SW 1271 (cell line): ENCODE results near the gene RITA1.

ENCODE experiments used
- DNase-seq, 2 experiments: peaks; one replicate each; lab custom pipeline; 2025; lab: John Stamatoyannopoulos, UW

Gene RITA1

DNA sequence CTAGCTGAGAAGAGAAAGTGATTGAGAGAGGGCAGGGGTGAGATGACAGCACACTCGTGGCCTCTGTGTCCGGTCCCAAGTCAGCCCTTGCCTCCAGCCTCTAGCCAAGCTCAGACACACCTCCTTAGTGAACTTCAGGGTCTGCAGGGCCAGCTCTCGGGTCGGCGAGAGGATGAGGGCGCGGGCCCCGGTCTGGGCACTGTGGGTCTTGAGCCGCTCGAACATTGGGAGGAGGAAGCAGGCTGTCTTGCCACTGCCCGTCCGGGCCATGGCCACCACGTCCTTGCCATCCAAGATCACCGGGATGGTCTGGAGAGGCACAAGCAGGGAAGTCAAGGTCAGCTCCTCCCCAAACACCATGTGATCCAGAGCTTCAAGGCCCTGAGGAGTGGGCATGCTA is 6.5 kb upstream of the RITA1 start:
- no peak for DNase-seq

DNA sequence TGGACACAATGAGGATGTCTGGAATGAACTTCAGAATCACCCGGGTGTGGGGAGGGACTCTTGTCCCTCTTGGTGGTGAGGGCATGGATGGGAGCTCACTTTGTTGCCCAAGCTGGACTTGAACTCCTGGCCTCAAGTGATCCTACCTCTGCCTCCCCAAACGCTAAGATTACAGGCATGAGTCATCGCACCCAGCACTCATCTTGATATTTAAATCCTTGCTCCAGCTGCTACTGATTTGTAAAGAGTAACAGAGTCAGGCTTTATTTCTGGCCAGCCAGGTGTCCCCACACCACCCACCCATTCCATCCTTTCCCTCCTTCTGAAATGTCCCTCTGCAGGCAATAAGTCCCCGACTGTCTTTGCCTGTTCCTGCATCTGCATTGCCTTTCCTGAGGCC is 5.2 kb upstream of the RITA1 start:
- no peak for DNase-seq

DNA sequence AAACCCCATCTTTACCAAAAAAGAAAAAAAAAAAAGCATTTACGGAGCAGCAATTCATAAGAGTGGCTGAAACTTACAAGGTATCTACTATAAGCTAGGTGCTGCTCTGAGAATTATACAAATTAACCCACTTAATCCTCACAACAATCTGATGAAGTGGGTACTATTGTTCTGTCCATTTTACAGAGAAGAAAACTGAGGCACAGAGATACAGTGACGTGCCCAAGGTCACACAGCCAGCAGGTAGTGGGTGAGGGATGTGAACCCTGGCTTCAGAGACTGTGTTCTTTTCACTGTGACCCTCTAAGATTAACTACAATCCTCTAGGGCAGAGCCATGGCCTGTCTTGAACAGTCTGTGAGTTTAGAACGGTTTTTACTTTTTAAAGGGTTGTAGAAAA is 3.5 kb upstream of the RITA1 start:
- DNase-seq = no peak

DNA sequence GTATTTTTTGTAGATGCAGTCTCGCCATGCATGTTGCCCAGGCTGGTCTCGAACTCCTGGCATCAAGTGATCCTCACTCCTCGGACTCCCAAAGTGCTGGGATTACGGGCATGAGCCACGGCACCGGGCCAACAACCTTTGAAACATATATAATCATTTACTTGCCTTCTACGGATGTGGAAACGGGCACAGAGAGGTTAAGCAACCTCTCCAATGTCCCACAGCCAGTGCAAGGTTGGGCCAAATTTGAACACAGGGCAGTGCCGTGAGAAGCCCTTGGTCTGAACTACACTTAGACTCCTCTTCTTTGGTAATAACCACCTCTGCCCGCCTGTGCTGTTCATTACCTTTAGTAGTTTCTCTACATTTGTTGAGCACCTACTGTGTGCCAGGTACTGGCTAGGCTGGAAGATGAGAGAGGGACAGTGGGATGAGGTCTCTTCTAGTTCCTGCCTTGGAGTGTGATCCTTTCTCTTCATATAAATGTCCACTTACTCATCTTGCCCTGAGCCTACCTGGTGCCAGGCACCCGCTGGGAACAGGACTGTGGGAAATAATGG is 2.4 kb upstream of the RITA1 start:
- DNase-seq = no peak

DNA sequence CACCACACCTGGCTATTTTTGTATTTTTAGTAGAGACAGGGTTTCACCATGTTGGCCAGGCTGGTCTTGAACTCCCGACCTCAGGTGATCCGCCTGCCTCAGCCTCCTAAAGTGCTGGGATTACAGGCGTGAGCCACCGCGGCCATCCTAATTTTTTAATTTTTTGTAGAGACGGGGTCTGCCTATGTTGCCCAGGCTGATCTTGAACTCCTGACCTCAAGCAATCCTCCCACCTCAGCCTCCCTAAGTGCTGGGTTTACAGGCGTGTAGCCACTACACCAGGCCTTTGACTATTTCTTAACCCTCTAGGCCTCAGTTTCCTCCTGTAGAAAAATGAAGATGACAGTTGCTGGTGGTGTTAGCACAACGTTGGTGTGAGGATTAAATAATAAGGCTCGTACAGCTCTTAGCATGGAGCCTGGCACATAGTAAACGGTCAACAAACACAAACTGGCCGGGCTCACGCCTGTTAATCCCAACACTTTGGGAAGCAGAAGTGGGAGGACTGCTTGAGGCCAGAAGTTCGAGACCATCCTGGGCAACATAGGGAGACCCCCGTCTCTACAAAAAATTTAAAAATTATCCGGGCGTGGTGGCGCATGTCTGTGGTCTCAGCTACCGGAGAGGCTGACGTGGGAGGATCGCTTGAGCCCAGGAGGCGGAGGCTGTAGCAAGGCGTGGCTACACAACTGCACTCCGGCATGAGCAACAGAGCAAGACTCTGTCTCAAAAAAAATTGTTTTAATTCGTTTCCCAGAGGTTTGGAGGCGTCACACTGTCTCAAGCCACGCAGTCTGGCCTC is 1.2 kb upstream of the RITA1 start:
- peak in 1 of 2 experiments; percentile 91 for DNase-seq

DNA sequence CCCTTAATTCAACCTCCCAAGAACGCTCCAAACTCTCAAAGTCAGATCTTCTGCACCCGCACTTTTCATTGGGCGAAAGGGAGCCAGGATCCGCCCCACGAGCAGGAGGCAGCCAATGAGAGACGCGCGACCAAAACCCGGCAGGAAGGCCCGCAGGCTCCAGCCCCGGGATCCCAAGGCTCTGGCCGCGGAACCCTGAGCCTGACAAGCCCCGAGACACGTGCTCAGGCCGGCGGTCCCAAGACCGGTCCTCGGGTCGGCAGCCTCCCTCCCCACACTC is 681 bp upstream of the RITA1 start:
- DNase-seq = peak; percentile 81 to 91

DNA sequence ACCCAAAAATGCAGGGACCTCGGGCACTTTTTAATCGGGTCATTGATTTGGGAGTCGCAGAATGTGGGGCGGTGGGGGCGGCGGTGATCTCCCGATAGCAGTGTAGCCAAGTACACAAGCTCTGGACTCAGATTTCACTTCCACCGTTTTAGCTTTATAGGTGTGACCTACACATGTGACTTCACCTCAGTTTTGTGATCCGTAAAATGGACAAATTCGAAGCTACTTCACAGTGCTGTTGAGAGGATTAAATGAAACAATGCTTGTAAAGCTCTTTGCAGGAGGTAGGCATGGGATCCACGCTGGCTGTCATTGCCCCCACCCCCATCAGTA is 478 bp downstream of the RITA1 start:
- peak in 1 of 2 experiments; percentile 37 for DNase-seq

DNA sequence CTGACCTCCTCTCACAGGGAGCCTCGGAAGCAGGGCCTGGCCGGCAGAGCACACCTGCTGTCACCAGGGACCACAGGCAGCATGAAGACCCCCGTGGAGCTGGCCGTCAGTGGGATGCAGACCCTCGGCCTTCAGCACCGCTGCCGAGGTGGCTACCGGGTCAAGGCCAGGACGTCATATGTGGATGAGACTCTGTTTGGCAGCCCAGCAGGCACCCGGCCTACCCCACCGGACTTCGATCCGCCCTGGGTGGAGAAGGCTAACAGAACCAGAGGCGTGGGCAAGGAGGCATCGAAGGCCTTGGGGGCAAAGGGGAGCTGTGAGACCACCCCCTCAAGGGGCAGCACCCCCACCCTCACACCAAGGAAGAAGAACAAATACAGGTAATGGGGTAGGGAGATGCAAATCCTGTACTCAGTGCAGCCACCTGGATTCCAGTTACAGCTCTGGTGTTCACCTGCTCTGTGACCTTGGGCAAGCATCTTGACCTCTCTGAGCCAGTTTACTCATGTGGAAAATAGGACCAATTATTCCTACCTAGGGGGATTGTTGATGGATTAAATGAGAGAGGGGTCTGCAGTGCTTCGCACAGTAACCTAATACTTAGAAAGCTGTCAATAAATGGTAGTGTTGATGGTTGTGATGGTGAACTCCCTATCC is 1.3 kb downstream of the RITA1 start:
- no peak for DNase-seq

DNA sequence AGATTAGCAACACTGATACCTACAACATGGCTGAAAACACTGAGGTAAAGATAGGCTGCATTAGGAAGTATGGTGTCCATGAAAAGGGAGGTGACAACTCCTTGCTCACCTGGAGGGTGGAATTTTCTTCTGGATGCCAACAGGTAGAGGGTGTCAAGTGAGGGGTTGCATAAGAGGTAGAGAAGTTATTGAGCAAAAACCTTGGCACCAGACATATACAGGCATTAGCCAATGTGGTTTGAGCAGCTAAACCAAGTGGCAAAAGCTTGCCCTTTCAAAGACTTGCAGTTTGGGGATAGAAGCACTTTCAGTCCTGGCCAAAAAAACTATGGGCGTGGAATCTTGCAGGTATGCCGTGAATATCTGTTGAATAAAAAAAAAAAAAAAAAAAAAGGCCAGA is 3.8 kb downstream of the RITA1 start:
- DNase-seq = no peak

DNA sequence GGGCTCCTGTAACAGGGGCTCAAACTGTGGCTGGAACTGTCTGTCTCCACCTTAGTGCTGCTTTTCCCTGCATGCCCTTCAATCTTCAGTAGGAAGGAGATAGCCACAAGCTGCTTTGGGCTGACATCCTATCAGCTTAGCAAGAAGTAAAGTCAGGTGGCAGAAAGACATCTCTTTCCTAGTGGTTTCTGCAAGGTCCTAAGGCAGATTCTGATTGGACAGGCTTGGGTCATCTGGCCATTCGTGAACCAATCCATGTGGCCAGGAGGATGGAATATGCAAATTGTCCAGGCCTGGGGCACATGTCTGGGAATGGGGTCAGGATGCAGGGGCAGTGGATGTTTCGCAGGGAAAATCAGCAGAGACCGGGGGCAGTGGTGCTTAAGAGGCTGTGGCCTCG is 5.2 kb downstream of the RITA1 start:
- peak in 1 of 2 experiments; percentile 53 for DNase-seq

DNA sequence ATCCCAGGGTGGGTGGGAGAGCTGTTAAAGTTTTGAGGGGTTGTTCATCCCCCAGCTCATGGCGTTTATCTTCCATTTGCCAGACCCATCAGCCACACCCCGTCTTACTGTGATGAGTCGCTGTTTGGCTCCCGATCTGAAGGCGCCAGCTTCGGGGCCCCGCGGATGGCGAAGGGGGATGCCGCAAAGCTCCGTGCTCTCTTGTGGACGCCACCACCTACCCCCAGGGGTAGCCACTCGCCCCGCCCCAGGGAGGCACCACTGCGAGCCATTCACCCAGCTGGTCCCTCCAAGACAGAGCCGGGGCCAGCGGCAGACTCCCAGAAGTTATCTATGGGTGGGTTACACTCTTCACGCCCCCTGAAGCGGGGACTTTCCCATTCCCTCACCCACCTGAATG is 5.7 kb downstream of the RITA1 start:
- no peak for DNase-seq

DNA sequence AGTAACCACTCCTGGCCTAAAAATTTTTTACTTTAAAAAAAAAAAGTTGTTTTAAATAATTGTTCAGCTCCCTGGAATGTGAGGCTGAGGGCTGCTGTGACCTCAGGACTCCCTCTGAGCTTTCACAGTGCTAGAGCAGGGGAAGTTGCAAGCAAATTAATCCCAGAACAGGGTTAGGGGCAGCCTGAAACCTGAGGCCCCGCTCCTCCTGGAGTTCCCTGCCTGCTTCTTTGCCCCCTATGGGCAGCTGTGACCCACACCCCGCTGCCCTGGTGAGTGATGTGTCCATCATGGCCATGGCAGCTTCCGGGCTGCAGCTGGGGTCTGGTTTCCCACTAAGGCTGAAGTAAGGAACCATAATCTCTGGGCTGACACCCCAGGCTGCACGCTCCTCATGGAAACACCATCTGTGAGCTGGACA is 9.5 kb downstream of the RITA1 start:
- no peak for DNase-seq

DNA sequence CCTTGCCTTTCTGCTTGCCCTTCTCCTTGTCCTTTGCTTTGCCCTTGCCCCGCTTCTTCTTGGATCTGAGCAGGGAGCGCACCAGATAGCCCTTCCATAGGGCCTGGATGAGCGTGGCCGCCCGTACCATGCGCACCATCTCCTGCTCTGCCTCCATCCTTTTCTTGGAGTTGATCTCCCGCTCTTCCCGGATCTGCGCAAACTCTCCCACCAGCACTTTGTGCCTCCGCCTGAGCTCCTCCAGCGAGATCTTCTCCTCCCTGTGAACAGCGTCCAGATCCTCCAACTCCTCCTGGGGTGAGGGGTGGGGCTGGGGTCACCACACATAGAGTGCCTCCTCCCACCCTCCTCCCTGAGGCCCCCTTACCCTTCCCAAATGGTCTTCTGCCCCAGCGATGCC is 10.1 kb downstream of the RITA1 start:
- no peak for DNase-seq

DNA sequence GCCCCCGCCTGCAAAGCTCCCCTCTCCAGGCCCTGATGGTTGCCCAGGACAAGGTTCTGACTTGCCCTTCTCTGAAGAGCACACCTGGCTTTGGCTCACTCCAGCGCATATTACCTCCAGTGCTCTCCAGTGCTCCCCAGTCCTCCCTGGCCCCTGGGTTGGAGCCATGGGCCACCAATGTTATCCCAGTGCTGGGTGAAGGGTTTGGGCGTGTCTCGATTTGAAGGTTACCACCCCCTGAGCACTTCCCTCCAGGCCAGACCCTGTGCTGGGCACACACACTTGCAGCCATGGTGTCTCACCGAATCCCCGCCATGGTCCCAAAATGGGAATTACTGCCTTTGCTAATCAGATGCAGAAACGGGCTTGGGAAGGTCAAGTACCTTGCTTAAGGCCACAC is 11.1 kb downstream of the RITA1 start:
- no peak for DNase-seq

DNA sequence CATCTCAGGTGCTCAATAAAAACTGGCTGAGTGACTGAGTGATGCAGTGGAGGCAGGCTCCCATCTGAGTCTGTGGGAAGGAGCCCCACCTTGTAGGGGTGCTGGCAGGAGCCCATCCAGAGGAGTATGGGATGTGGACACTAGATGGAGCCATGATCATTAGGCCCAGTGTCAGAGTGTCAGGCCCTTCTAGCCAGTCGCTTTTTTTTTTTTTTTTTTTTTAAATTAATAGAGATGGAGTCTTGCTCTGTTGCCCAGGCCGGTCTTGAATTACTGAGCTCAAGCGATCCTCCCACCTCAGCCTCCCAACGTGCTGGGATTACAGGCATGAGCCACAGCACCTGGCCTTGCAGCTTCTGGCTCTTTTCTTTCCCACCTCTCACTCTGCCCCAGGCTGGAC is 11.5 kb downstream of the RITA1 start:
- peak; percentile 32 to 76 for DNase-seq

DNA sequence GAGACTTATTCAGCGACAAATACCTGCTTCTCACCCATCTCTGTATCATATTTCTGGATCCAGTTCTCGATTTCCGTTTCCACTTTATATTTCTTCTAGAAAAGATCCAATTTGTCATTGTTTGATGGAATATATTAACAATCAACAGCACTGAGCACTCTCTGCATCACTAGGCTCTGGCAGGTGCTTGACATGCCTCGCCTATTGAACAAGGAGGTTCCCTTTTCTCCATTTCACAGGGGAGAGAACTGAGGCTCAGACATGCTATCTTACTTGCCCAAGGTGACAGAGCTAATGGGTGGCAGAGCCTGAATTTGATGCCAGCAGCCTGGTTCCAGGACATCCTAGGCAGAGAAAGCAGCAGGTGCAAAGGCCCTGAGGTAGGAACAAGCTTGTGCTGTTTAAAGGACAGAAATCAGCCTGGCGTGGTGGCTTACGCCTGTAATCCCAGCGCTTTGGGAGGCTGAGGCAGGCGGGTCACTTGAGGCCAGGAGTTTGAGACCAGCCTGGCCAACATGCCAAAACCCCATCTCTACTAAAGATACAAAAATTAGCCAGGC is 12.1 kb downstream of the RITA1 start:
- DNase-seq = no peak

DNA sequence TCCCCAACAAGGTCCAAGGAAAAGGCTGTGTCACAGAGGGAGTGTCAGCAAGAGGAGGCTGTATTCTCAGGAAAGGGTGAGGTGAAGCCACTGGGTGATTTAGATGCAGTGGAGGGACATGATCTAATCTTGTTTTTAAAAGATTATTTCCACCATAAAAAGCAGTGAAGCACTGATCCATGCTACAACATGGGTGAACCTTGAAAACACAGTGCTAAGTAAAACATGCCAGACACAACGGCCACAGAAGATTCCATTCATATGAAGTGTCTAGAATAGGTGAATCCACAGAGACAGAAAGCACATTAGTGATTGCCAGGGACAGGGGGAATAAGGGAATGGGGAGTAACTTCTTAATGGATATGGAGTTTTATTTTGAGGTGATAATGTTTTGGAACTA is 12.8 kb downstream of the RITA1 start:
- DNase-seq = no peak

DNA sequence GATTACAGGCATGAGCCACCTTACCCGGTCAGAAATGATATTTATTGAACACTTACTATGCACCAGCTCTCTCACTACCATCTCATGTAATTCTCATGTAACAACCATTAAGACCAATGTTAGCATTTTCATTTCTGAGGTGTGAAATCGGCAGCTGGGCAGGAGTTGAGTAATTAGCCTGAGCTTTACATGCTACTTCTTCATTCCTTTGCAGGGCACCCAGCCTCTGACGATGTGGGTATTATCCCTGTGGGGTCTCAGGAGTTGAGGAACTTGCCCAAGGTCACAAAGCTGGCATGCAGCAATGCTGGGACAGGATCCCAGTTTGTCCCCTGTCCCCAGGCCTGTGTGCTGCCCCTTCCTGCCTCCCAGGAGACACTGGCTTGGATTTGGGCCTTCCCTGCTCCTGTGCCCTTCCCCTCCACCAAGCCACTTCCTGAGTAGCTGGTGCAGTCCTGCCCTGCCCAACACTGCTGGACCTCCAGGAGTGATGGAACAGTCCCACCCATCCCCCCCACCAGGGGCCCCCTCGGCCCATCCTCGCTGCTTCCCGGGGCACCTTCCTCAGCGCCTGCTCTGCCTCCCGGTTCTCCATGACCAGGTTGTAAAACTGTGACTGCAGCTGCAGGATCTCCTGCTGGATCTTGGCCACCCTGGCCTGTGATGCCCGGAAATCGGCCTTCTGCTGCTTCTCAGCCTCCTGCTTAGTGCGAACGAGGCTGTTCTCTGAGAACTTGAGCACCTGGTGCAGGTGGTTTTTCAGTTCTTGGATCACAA is 14.7 kb downstream of the RITA1 start:
- no peak for DNase-seq

DNA sequence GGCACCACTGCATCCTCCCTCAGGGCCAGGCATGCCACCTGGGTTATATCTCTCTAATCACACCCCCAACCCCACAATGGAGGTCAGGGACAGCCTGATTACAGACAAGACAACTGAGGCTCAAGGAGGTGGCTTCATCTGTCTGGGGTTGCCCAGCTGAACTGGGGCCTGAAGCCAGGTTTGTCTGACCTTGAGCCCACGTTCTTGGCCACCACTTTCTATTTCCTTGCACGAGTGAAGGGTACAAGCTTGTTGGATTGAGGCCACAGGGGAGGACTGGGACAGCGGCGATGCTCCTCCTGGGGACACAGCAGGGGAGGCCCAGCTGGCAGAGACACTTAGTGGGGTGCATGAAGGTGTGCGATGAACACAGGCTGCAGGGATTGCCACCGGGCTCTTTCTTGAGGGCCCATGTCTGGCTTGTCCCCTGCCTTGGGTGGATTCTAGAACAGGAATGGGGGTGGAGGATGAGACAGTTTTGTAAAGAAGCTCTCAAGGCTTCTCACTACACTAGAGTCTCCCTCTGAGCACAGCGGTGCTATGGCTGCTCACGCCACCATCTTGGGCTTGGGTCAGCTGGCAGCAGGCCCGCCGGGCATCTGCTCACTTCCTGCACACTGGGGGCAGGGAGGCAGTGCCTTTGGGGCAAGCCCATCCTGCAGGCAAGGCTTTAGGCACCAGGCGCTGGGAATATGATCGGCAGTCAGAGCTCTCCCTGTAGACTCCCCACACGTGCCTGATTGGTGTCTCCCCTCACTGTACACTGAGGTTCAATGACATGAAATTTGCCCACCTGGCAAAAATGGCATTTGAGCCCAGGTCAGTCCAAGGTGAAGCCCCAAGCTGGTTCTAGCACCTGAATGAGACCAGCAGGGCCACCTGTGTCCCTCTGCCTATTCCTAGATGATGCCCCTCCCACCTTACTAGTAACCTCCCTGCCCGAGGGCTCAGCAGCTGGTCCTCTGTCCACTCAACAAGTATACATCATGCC is 16.0 kb downstream of the RITA1 start:
- no peak for DNase-seq

DNA sequence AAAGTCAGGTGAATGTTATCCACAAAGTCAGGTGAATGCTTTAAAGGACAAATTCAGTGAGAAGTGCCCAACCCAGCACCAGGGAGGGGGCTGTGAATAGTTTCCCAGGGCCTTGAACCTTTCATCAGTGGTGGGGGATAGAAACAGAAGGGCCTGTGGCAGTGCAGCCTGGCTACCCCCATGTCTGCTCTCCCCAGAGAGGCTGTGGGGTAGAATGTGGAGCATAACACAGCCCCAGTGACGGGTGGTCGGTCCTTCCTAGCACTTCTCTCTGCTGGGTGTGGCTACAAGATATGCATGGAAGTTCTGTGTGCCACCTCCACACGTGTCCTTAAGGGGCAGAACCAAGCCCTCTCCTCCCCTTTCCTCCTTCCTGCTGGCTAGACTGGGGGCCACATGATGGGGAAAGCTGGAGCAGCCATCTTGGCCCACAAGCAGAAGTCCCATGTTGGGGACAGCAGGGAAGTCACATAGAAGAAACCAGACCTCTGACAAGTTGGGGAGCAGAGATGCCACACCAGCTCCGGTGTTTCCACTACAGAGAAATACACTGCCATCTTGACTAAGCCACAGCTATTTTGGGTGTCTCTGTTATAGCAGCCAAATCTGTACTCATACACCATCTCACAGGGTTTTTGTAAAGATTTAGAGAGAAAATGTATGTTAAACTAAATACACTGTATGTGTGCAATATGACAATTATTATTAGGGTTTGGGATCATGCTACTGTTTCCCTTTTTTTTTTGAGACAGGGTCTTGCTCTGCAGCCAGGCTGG is 17.0 kb downstream of the RITA1 start:
- no peak for DNase-seq
